ENCODE measurements around the gene ASPG. TPM values are rescaled to one million over a fixed set of nuclear protein-coding genes. Genes with fewer than 3 reads are reported as not detected.

ASPG gene
- total and polyA plus RNA-seq, 2 donors (not counting 1 experiment from before 2014, with no cell fraction given), result not detected

- TF ChIP-seq EZH2 (IDR thresholded peaks at IDR 0.05; ENCODE audit: low read length, missing control alignments), result no peak
- TF ChIP-seq, protein P1, sequence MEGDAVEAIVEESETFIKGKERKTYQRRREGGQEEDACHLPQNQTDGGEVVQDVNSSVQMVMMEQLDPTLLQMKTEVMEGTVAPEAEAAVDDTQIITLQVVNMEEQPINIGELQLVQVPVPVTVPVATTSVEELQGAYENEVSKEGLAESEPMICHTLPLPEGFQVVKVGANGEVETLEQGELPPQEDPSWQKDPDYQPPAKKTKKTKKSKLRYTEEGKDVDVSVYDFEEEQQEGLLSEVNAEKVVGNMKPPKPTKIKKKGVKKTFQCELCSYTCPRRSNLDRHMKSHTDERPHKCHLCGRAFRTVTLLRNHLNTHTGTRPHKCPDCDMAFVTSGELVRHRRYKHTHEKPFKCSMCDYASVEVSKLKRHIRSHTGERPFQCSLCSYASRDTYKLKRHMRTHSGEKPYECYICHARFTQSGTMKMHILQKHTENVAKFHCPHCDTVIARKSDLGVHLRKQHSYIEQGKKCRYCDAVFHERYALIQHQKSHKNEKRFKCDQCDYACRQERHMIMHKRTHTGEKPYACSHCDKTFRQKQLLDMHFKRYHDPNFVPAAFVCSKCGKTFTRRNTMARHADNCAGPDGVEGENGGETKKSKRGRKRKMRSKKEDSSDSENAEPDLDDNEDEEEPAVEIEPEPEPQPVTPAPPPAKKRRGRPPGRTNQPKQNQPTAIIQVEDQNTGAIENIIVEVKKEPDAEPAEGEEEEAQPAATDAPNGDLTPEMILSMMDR (conservative IDR thresholded peaks at IDR 0.05 in 1 of 2, IDR thresholded peaks at IDR 0.05 in 1 of 2; ENCODE audit: low read depth in 1 of 2, low read length in 2 of 2), result no peak
- no peak overlapping the region for H3K27ac ChIP-seq (ENCODE audit: insufficient read depth, low read length)
- H3K36me3 ChIP-seq (ENCODE audit: control insufficient read depth, insufficient read depth, low read length), result no peaks in the 10 kb centered on the region
- no peak overlapping the region for H3K4me2 ChIP-seq (ENCODE audit: extremely low read depth, insufficient read depth, low read length)
- H2AFZ ChIP-seq (ENCODE audit: low read length), result no peak overlapping the region
- no peaks in the 10 kb centered on the region for H3K9me3 ChIP-seq (ENCODE audit: control insufficient read depth, insufficient read depth, low read depth, low read length)
- no peak overlapping the region for H3K9ac ChIP-seq (ENCODE audit: insufficient read depth, low read length)
- H3K4me1 ChIP-seq (ENCODE audit: control insufficient read depth, extremely low read depth, insufficient read depth, low read length), result no peaks in the 10 kb centered on the region
- DNase-seq (ENCODE audit: low read depth in 2 of 2), result no peak
- no peaks in the 10 kb centered on the region for H4K20me1 ChIP-seq (ENCODE audit: control insufficient read depth, extremely low read depth, insufficient read depth, low read length)
- no peaks in the 10 kb centered on the region for H3K79me2 ChIP-seq (ENCODE audit: control insufficient read depth, insufficient read depth, low read length)
- no peaks in the 10 kb centered on the region for H3K27me3 ChIP-seq (ENCODE audit: control insufficient read depth, insufficient read depth, low read length)
- no peak overlapping the region for H3K4me3 ChIP-seq (replicated peaks in 1 of 4; ENCODE audit: control extremely low read depth in 1 of 4, insufficient read depth in 1 of 4, low read depth in 3 of 4, low read length in 4 of 4)
Observed at GRCh38 chr14:104086210-104086660, 735 bp downstream of the ASPG start.

GRCh38 chr14:104086661-104087461 lies 1.4 kb downstream of the ASPG start:
- Histone ChIP-seq H3K27ac (ENCODE audit: insufficient read depth, low read length) (no peak overlapping the region), H2AFZ (ENCODE audit: low read length) (no peak overlapping the region), H3K4me1 (ENCODE audit: control insufficient read depth, extremely low read depth, insufficient read depth, low read length) (no peaks in the 10 kb centered on the region), H3K4me2 (ENCODE audit: extremely low read depth, insufficient read depth, low read length) (no peak overlapping the region), H3K27me3 (ENCODE audit: control insufficient read depth, insufficient read depth, low read length) (no peaks in the 10 kb centered on the region), H3K36me3 (ENCODE audit: control insufficient read depth, insufficient read depth, low read length) (no peaks in the 10 kb centered on the region), H3K79me2 (ENCODE audit: control insufficient read depth, insufficient read depth, low read length) (no peaks in the 10 kb centered on the region), H3K9ac (ENCODE audit: insufficient read depth, low read length) (no peak overlapping the region), H3K4me3 (replicated peaks in 1 of 4; ENCODE audit: control extremely low read depth in 1 of 4, insufficient read depth in 1 of 4, low read depth in 3 of 4, low read length in 4 of 4) (no peak overlapping the region), H3K9me3 (ENCODE audit: control insufficient read depth, insufficient read depth, low read depth, low read length) (no peaks in the 10 kb centered on the region), H4K20me1 (ENCODE audit: control insufficient read depth, extremely low read depth, insufficient read depth, low read length) (no peaks in the 10 kb centered on the region)
- no peak for TF ChIP-seq EZH2 (IDR thresholded peaks at IDR 0.05; ENCODE audit: low read length, missing control alignments)
- TF ChIP-seq, protein P1 (conservative IDR thresholded peaks at IDR 0.05 in 1 of 2, IDR thresholded peaks at IDR 0.05 in 1 of 2; ENCODE audit: low read depth in 1 of 2, low read length in 2 of 2), result no peak
- DNase-seq (ENCODE audit: low read depth in 2 of 2), result no peak

- Histone ChIP-seq H3K4me3 (replicated peaks in 1 of 4; ENCODE audit: control extremely low read depth in 1 of 4, insufficient read depth in 1 of 4, low read depth in 3 of 4, low read length in 4 of 4) (no peak overlapping the region), H3K9ac (ENCODE audit: insufficient read depth, low read length) (no peak overlapping the region), H3K27ac (ENCODE audit: insufficient read depth, low read length) (no peak overlapping the region), H3K27me3 (ENCODE audit: control insufficient read depth, insufficient read depth, low read length) (no peaks in the 10 kb centered on the region), H3K79me2 (ENCODE audit: control insufficient read depth, insufficient read depth, low read length) (no peaks in the 10 kb centered on the region), H3K4me1 (ENCODE audit: control insufficient read depth, extremely low read depth, insufficient read depth, low read length) (no peaks in the 10 kb centered on the region), H3K36me3 (ENCODE audit: control insufficient read depth, insufficient read depth, low read length) (no peaks in the 10 kb centered on the region), H3K9me3 (ENCODE audit: control insufficient read depth, insufficient read depth, low read depth, low read length) (no peaks in the 10 kb centered on the region), H4K20me1 (ENCODE audit: control insufficient read depth, extremely low read depth, insufficient read depth, low read length) (no peaks in the 10 kb centered on the region), H2AFZ (ENCODE audit: low read length) (no peak overlapping the region), H3K4me2 (ENCODE audit: extremely low read depth, insufficient read depth, low read length) (no peak overlapping the region)
- TF ChIP-seq EZH2 (IDR thresholded peaks at IDR 0.05; ENCODE audit: low read length, missing control alignments), result no peak
- TF ChIP-seq, protein P1 (conservative IDR thresholded peaks at IDR 0.05 in 1 of 2, IDR thresholded peaks at IDR 0.05 in 1 of 2; ENCODE audit: low read depth in 1 of 2, low read length in 2 of 2), result no peak
- no peak for DNase-seq (ENCODE audit: low read depth in 2 of 2)
Observed at GRCh38 chr14:104087505-104087904, 2.0 kb downstream of the ASPG start.
